ENCODE data around the gene NLRC5. TPM values are rescaled to one million over a fixed set of nuclear protein-coding genes. Genes with fewer than 3 reads are reported as not detected.
"Not testable (repeated sequence)": the region's sequence is repeated elsewhere in the genome, so short reads cannot be mapped to it uniquely, and the experiment has no call there.

The NLRC5 gene
- total RNA-seq, 2 experiments from 2014 or later, result 135 to 153 TPM

- no peak for TF ChIP-seq CTCF (IDR thresholded peaks at IDR 0.05)
- Mint-ChIP-seq H3K36me3 (ENCODE audit: low read depth) (peaks cover 46% of the 10 kb centered on the region), H3K9me3 (no peaks in the 10 kb centered on the region), H3K4me1 (ENCODE audit: low read depth) (peaks cover 31% of the 10 kb centered on the region), H3K4me3 (no peak overlapping the region), H3K27ac (peak overlapping the region; percentile 73), H3K27me3 (no peaks in the 10 kb centered on the region)
- intact Hi-C loops (cut with micrococcal nuclease), result no loop called here
- ATAC-seq (no peak), DNase-seq (no peak)
- ChIA-PET CTCF (interaction anchor here (0.8 to 1.6 kb wide), 3 partner anchors 9 to 96 kb away, joined by 3 to 5 read pairs (median 4); no protein-coding TSS in a partner anchor), POLR2A (interaction anchor here (1.3 to 1.9 kb wide), 7 partner anchors 8 to 97 kb away, joined by 3 to 6 read pairs (median 4); no protein-coding TSS in a partner anchor)
Observed at GRCh38 chr16:57061084-57061905, 71.9 kb downstream of the NLRC5 start.

- H3K4me1 Mint-ChIP-seq (ENCODE audit: low read depth), result peaks cover 33% of the 10 kb centered on the region
- no peaks in the 10 kb centered on the region for H3K27me3 Mint-ChIP-seq
- intact Hi-C loops (cut with micrococcal nuclease), result no loop called here
- no peaks in the 10 kb centered on the region for H3K9me3 Mint-ChIP-seq
- TF ChIP-seq CTCF (IDR thresholded peaks at IDR 0.05), result no peak
- POLR2A ChIA-PET, result interaction anchor here (0.9 to 1.9 kb wide), 3 partner anchors 9 to 96 kb away, joined by 3 to 5 read pairs (median 4); no protein-coding TSS in a partner anchor
- peak overlapping the region; percentile 57 for H3K27ac Mint-ChIP-seq
- peaks cover 54% of the 10 kb centered on the region for H3K36me3 Mint-ChIP-seq (ENCODE audit: low read depth)
- no peak for ATAC-seq
- DNase-seq, result no peak
- H3K4me3 Mint-ChIP-seq, result no peak overlapping the region
- CTCF ChIA-PET, result interaction anchor here (0.7 to 1.6 kb wide), 5 partner anchors 8 to 98 kb away, joined by 3 to 5 read pairs (median 3); no protein-coding TSS in a partner anchor
Observed at GRCh38 chr16:57062329-57062728, 73.0 kb downstream of the NLRC5 start.

GRCh38 chr16:57063189-57063588, 73.8 kb downstream of the NLRC5 start:
- H3K4me3 Mint-ChIP-seq; H3K9me3 Mint-ChIP-seq; ATAC-seq; H3K27me3 Mint-ChIP-seq; DNase-seq; intact Hi-C loops (cut with micrococcal nuclease); H3K27ac Mint-ChIP-seq: not testable (repeated sequence)
- H3K36me3 Mint-ChIP-seq (ENCODE audit: low read depth), result peaks cover 49% of the 10 kb centered on the region
- ChIA-PET POLR2A (interaction anchor here (1.0 kb wide), 1 partner anchor 23 kb away, joined by 3 read pairs; no protein-coding TSS in a partner anchor), CTCF (interaction anchor here (0.6 to 1.0 kb wide), 3 partner anchors 9 to 107 kb away, joined by 3 read pairs; partner anchors contain the start of gene CPNE2)
- peaks cover 29% of the 10 kb centered on the region for H3K4me1 Mint-ChIP-seq (ENCODE audit: low read depth)

GRCh38 chr16:57064995-57065394, 75.6 kb downstream of the NLRC5 start:
- Mint-ChIP-seq H3K36me3 (ENCODE audit: low read depth) (peaks cover 45% of the 10 kb centered on the region), H3K27me3 (no peaks in the 10 kb centered on the region), H3K4me1 (ENCODE audit: low read depth) (peaks cover 24% of the 10 kb centered on the region), H3K4me3 (no peak overlapping the region), H3K27ac (peak overlapping the region; percentile 65), H3K9me3 (no peaks in the 10 kb centered on the region)
- no peak for TF ChIP-seq CTCF (IDR thresholded peaks at IDR 0.05)
- DNase-seq (no peak), ATAC-seq (no peak)
- intact Hi-C loops (cut with micrococcal nuclease), result no loop called here
- POLR2A ChIA-PET, result interaction anchor here (3.0 to 3.5 kb wide), 2 partner anchors 12 kb away, joined by 13 to 15 read pairs; no protein-coding TSS in a partner anchor
- CTCF ChIA-PET, result interaction anchor here (3.2 kb wide), 1 partner anchor 100 kb away, joined by 14 read pairs; no protein-coding TSS in a partner anchor

GRCh38 chr16:57066625-57067024, 77.3 kb downstream of the NLRC5 start:
- Mint-ChIP-seq H3K9me3 (no peaks in the 10 kb centered on the region), H3K27me3 (no peaks in the 10 kb centered on the region), H3K4me1 (ENCODE audit: low read depth) (peaks cover 29% of the 10 kb centered on the region), H3K27ac (peak overlapping the region; percentile 23), H3K36me3 (ENCODE audit: low read depth) (peaks cover 47% of the 10 kb centered on the region), H3K4me3 (no peak overlapping the region)
- DNase-seq, result no peak
- ChIA-PET CTCF (interaction anchor here (3.2 kb wide), 1 partner anchor 102 kb away, joined by 14 read pairs; no protein-coding TSS in a partner anchor), POLR2A (interaction anchor here (0.8 to 3.5 kb wide), 7 partner anchors 10 to 103 kb away, joined by 3 to 15 read pairs (median 6); partner anchors contain the start of gene CPNE2)
- no peak for ATAC-seq
- intact Hi-C loops (cut with micrococcal nuclease), result no loop called here
- no peak for TF ChIP-seq CTCF (IDR thresholded peaks at IDR 0.05)
